Upper lobe of right lung (tissue), 1 donor: Measurements from ENCODE around the gene RPGR. TPM values are rescaled to one million over a fixed set of nuclear protein-coding genes. Genes with fewer than 3 reads are reported as not detected.

Experiments
- ATAC-seq: fragments of 200-7000 bp; cut with Tn5 transposase; one replicate; pipeline ENCODE4 v1.9.1; 2020; ENCODE audit warnings: mild to moderate bottlenecking, moderate library complexity
- DNase-seq: peaks from one replicate; pipeline ENCODE4 v3.0.0-alpha.2; 2020
- H3K27ac ChIP-seq: fragments of 200-600 bp; one replicate; pipeline ENCODE4 v1.8.0; 2022
- H3K27me3 ChIP-seq: fragments of 200-600 bp; one replicate; pipeline ENCODE4 v1.8.0; 2022; ENCODE audit warnings: mild to moderate bottlenecking
- H3K36me3 ChIP-seq: fragments of 200-600 bp; one replicate; pipeline ENCODE4 v1.8.0; 2022
- H3K4me1 ChIP-seq: fragments of 200-600 bp; one replicate; pipeline ENCODE4 v1.8.0; 2022
- H3K4me3 ChIP-seq: fragments of 200-600 bp; one replicate; pipeline ENCODE4 v1.8.0; 2022; ENCODE audit warnings: mild to moderate bottlenecking
- H3K9me3 ChIP-seq: fragments of 200-600 bp; one replicate; pipeline ENCODE4 v1.8.0; 2022
- CTCF ChIP-seq: fragments of 200-600 bp; IDR thresholded peaks from one replicate; pipeline ENCODE4 v1.8.0; 2022; ENCODE audit warnings: antibody characterized with exemption
- intact Hi-C: fragments of 100-400 bp; cut with DNase I; formaldehyde crosslinking; loops from one replicate; pipeline ENCODE4 v1.11.0; 2022
- total RNA-seq: library from RNA; stranded (reverse); fragmentation: NEBNext Ultra II Directional; extraction: Animal tissue kit (Norgen Biotek cat#: 25700); gene quantifications from one replicate; pipeline ENCODE4 v1.2.1, GENCODE V29; 2021
- donor health status: DM: no; HTN: yes; CAD: no; lungs with severe emphysema.

RPGR gene
- total RNA-seq, 1 donor from 2014 or later, result 18.0 TPM

DNA sequence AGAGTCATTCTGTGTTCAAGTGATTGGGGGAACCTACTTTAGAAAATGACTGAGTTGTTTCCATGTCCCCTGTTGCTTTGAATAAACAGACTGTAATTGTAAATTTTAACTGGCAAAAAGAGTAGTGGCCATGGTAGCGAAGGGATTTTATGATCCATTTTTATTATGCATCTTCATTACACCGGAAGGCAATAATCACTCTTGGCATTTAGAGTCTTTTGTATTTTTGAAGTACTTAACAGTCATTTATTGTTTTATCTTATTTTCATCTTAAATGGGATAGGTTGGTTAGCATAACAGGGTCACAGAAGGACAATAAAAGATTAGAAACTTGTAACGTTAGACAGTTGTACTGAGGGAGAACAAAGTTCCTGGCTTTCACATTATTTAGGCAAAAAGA lies 14.1 kb upstream of the RPGR start:
- ATAC-seq (no peak), DNase-seq (no peak)
- Histone ChIP-seq H3K4me1 (no peaks in the 10 kb centered on the region), H3K36me3 (no peaks in the 10 kb centered on the region), H3K9me3 (no peaks in the 10 kb centered on the region), H3K27ac (no peak overlapping the region), H3K4me3 (no peak overlapping the region), H3K27me3 (no peaks in the 10 kb centered on the region)
- intact Hi-C loops, result no loop called here
- TF ChIP-seq CTCF, result no peak

DNA sequence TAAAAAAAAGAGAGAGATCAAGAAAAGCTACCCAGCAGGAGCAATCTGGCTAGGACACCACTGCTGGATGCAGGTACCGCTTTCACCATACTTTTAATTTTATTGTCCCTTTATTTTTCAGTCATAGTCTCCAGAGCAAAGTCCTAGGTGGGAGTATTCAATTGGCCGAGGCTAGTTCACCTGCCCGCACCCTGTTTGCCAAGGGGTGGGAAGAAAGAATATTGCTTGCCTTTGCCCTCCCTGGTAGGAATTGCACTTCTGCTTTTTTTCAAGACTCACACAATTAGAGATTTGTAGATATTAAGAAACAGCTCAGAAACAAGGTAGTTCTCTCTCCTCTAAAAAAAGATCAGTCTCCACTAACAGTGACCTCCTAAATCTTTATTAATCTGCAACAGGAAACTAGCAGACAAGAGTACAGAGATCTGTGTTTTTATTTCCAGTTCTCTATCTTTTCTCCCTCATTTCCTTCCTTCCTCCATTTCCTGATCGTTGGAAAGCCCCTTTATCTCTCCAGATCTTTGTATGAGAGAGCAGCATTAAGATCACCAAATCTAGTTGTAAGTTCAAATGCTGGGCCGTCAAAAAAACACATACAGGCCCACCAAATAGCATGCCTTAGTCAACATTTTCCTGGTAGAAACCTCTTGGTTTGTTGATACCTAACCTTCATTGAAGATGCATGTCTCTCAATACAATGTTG lies 9.4 kb upstream of the RPGR start:
- Histone ChIP-seq H3K9me3 (no peaks in the 10 kb centered on the region), H3K27ac (no peak overlapping the region), H3K4me3 (no peak overlapping the region), H3K27me3 (no peaks in the 10 kb centered on the region), H3K4me1 (no peaks in the 10 kb centered on the region), H3K36me3 (no peaks in the 10 kb centered on the region)
- no peak for ATAC-seq
- intact Hi-C loops, result no loop called here
- TF ChIP-seq CTCF, result no peak
- DNase-seq, result no peak

DNA sequence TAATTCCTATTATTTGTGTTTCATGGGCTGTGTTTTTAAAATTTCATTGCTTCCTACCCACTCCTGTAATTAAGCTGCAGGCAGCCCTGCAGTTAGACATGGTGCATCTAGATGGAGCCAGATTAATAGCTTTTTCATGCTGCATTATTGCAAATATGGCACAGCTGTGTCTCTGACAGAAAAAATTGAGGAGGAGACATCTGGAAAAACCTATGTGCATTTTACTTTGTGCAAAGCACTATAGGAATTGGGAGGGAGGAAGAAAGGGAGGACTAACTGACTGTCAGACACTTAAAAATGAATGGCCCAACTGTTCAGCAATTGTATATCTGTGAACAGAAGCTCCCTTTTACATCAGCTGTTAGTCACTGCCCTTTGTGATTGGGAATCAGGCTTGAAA lies 8.1 kb upstream of the RPGR start:
- intact Hi-C loops, result no loop called here
- ATAC-seq (no peak), DNase-seq (no peak)

DNA sequence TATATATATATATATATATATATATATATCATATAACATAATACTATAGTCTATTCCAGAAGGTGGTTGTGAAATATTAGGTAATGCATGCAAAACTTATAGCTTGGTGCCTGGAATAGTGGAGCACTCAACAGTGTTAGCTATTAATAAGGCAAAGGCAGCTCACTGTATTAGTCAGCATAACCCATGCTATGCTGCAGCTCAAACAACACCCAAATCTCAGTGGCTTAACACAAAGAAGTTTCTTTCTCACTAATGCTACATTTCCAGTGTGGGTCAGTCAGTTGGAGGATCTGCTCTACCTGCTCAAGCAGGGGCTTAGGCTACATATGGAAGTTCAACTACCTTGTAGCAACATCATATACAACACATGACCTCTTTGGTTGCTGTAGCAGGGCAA lies 5.2 kb upstream of the RPGR start:
- no peak overlapping the region for H3K27ac ChIP-seq
- no peaks in the 10 kb centered on the region for H3K27me3 ChIP-seq
- no peaks in the 10 kb centered on the region for H3K36me3 ChIP-seq
- intact Hi-C loops, result no loop called here
- H3K4me1 ChIP-seq, result no peaks in the 10 kb centered on the region
- ATAC-seq (no peak), DNase-seq (no peak)
- no peaks in the 10 kb centered on the region for H3K9me3 ChIP-seq
- TF ChIP-seq CTCF, result no peak
- no peak overlapping the region for H3K4me3 ChIP-seq

More for the DNA sequence above, 8.1 kb upstream of the RPGR start:
- TF ChIP-seq CTCF, result no peak
- Histone ChIP-seq H3K9me3 (no peaks in the 10 kb centered on the region), H3K36me3 (no peaks in the 10 kb centered on the region), H3K27me3 (no peaks in the 10 kb centered on the region), H3K4me1 (no peaks in the 10 kb centered on the region), H3K27ac (no peak overlapping the region), H3K4me3 (no peak overlapping the region)

GRCh38 chrX:38327775-38328081 lies 419 bp upstream of the RPGR start:
- intact Hi-C loops, result no loop called here
- Histone ChIP-seq H3K27me3 (no peaks in the 10 kb centered on the region), H3K27ac (peak overlapping the region; percentile 96), H3K36me3 (no peaks in the 10 kb centered on the region), H3K9me3 (no peaks in the 10 kb centered on the region), H3K4me3 (peak overlapping the region; percentile 57), H3K4me1 (no peaks in the 10 kb centered on the region)
- ATAC-seq, result no peak
- no peak for DNase-seq
- peak; percentile 7 for TF ChIP-seq CTCF

DNA sequence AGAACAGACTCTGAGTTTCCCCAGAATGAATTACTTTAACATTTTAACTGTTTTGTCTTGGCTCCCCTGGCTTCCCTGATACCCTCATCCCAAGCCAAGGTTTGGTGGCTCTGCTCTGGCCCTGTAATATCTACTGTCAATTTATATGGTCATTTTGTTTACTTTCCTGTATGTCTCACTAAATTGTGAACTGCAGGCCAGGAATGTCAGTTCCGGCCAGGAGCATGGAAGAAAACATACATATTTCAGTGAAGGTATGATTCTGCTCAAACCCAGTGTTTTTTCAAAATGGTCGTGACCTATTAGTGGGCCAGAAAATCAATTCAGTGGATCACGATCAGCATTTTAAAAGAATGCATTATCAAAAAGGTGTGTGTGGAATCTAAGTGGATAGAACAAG lies 1.2 kb downstream of the RPGR start:
- no peaks in the 10 kb centered on the region for H3K9me3 ChIP-seq
- intact Hi-C loops, result no loop called here
- ATAC-seq, result no peak
- H3K27me3 ChIP-seq, result no peaks in the 10 kb centered on the region
- no peaks in the 10 kb centered on the region for H3K4me1 ChIP-seq
- peak overlapping the region; percentile 96 for H3K27ac ChIP-seq
- H3K36me3 ChIP-seq, result no peaks in the 10 kb centered on the region
- no peak for DNase-seq
- H3K4me3 ChIP-seq, result peak overlapping the region; percentile 57
- TF ChIP-seq CTCF, result no peak
